Measurements from ENCODE around the gene UHRF1. TPM values are rescaled to one million over a fixed set of nuclear protein-coding genes. Genes with fewer than 3 reads are reported as not detected.

The UHRF1 gene
- total and polyA plus RNA-seq, 2 of the 13 experiments (the other 11 are each of a cell fraction or from before 2014, with no cell fraction given), result 6.8 to 78.4 TPM

DNA sequence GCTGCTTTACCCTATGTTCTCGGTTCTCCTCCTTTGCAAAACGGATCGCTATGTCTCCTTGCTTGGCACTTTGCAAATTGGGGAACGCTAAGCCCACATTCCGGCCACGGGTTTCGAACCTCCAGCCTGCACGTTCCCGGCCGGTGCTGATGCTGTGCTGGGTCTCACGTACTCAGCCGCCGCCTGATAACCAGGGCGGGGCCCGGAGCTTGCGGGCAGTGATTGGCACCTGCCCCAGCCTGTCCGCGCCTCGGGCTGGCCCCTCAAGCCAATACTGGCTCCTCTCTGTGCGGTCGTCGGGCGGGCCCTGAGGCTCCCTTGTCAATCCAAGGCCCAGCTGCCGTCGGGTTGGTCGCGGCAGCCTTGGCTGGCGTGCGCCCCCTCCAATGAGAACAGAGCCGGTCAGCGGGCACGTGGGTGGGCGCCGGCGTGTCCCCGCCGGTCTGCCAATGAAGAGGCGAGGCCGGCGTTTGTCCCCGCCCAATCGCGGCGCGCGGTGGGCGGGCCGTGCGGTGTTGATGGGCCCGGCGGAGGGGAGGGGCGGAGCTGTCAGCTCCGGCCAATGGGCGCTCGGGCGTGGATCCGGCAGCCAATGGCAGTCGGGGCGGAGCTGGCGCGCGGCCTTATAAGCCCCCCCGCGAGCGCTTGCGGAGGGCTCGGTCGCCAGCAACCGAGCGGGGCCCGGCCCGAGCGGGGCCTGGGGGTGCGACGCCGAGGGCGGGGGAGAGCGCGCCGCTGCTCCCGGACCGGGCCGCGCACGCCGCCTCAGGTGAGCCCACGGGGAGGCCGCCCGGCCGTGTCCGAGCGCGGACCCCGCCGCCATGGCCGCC lies 59.4 kb downstream of the UHRF1 start, which contains the start of gene KDM4B (continued):
- TF ChIP-seq, protein P1, sequence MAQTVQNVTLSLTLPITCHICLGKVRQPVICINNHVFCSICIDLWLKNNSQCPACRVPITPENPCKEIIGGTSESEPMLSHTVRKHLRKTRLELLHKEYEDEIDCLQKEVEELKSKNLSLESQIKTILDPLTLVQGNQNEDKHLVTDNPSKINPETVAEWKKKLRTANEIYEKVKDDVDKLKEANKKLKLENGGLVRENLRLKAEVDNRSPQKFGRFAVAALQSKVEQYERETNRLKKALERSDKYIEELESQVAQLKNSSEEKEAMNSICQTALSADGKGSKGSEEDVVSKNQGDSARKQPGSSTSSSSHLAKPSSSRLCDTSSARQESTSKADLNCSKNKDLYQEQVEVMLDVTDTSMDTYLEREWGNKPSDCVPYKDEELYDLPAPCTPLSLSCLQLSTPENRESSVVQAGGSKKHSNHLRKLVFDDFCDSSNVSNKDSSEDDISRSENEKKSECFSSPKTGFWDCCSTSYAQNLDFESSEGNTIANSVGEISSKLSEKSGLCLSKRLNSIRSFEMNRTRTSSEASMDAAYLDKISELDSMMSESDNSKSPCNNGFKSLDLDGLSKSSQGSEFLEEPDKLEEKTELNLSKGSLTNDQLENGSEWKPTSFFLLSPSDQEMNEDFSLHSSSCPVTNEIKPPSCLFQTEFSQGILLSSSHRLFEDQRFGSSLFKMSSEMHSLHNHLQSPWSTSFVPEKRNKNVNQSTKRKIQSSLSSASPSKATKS (CRISPR knock-in tag; IDR thresholded peaks at IDR 0.05), result no peak
- TF ChIP-seq ZNF451 (CRISPR knock-in tag; IDR thresholded peaks at IDR 0.05), result no peak
- peak; percentile 54; the same call in 1 of the 2 replicates for TF ChIP-seq AKAP8 (CRISPR knock-in tag; IDR thresholded peaks at IDR 0.05)
- TF ChIP-seq MTA3 (CRISPR knock-in tag; IDR thresholded peaks at IDR 0.05), result no peak
- peak; percentile 31; the same call in 1 of the 2 replicates for TF ChIP-seq YEATS4 (CRISPR knock-in tag; IDR thresholded peaks at IDR 0.05; ENCODE audit: borderline replicate concordance)
- no peak for TF ChIP-seq TAF15 (IDR thresholded peaks at IDR 0.05; ENCODE audit: low read depth, low read length, poor library complexity, severe bottlenecking)
- no peak for TF ChIP-seq MIER2 (CRISPR knock-in tag; IDR thresholded peaks at IDR 0.05)
- TF ChIP-seq SSRP1 (CRISPR knock-in tag; IDR thresholded peaks at IDR 0.05), result no peak
- TF ChIP-seq, protein P2, sequence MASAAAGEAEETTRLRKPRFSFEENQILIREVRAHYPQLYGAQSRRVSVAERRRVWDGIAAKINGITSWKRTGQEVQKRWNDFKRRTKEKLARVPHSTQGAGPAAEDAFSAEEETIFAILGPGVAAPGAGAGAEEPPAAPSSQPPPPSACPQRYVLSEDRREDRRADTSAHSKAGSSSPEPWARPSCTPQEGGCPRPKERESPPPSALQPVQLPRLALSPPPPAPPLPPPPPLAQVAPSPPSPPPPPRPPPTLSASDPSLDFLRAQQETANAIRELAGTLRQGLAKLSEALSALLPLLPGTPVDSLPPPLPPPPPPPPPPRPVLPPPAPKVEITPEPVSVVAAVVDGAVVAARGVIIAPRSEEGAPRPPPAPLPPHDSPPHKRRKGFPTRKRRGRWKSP (CRISPR knock-in tag; IDR thresholded peaks at IDR 0.05), result no peak
- no peak for TF ChIP-seq PCBP2 (optimal IDR thresholded peaks at IDR 0.05; ENCODE audit: low read depth, low read length, poor library complexity, severe bottlenecking)
- TF ChIP-seq ZBTB38 (CRISPR knock-in tag; IDR thresholded peaks at IDR 0.05), result peak; percentile 59; the same call in 1 of the 2 replicates
- no peak for TF ChIP-seq ZIK1 (CRISPR knock-in tag; IDR thresholded peaks at IDR 0.05; ENCODE audit: borderline replicate concordance, low read depth)
- no peak for TF ChIP-seq ISL2 (CRISPR knock-in tag; IDR thresholded peaks at IDR 0.05)
- peak; percentile 85 for TF ChIP-seq SAP130 (CRISPR knock-in tag; IDR thresholded peaks at IDR 0.05; ENCODE audit: low read depth)
- TF ChIP-seq SIX1 (CRISPR knock-in tag; IDR thresholded peaks at IDR 0.05; ENCODE audit: borderline replicate concordance), result no peak
- TF ChIP-seq, protein P3, sequence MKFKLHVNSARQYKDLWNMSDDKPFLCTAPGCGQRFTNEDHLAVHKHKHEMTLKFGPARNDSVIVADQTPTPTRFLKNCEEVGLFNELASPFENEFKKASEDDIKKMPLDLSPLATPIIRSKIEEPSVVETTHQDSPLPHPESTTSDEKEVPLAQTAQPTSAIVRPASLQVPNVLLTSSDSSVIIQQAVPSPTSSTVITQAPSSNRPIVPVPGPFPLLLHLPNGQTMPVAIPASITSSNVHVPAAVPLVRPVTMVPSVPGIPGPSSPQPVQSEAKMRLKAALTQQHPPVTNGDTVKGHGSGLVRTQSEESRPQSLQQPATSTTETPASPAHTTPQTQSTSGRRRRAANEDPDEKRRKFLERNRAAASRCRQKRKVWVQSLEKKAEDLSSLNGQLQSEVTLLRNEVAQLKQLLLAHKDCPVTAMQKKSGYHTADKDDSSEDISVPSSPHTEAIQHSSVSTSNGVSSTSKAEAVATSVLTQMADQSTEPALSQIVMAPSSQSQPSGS (CRISPR knock-in tag; IDR thresholded peaks at IDR 0.05), result no peak
- TF ChIP-seq CBFB (CRISPR knock-in tag; IDR thresholded peaks at IDR 0.05), result no peak; the same call in 1 of the 2 replicates
- no peak for TF ChIP-seq ZNF788 (CRISPR knock-in tag; IDR thresholded peaks at IDR 0.05; ENCODE audit: borderline replicate concordance)
- TF ChIP-seq NFE2 (CRISPR knock-in tag; IDR thresholded peaks at IDR 0.05), result no peak
- TF ChIP-seq SP2 (CRISPR knock-in tag; IDR thresholded peaks at IDR 0.05), result peak; percentile 100
- TF ChIP-seq, protein P4, sequence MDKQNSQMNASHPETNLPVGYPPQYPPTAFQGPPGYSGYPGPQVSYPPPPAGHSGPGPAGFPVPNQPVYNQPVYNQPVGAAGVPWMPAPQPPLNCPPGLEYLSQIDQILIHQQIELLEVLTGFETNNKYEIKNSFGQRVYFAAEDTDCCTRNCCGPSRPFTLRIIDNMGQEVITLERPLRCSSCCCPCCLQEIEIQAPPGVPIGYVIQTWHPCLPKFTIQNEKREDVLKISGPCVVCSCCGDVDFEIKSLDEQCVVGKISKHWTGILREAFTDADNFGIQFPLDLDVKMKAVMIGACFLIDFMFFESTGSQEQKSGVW (CRISPR knock-in tag; IDR thresholded peaks at IDR 0.05; ENCODE audit: borderline replicate concordance), result no peak
- no peak for TF ChIP-seq ZNF317 (CRISPR knock-in tag; IDR thresholded peaks at IDR 0.05)
- no peak for TF ChIP-seq ZNF556 (CRISPR knock-in tag; IDR thresholded peaks at IDR 0.05; ENCODE audit: borderline replicate concordance)
- TF ChIP-seq CBX1 (IDR thresholded peaks at IDR 0.05; ENCODE audit: low read depth), result peak; percentile 46
- no peak for TF ChIP-seq KLF12 (CRISPR knock-in tag; IDR thresholded peaks at IDR 0.05; ENCODE audit: borderline replicate concordance)
- no peak for TF ChIP-seq ZNF224 (CRISPR knock-in tag; IDR thresholded peaks at IDR 0.05)
- TF ChIP-seq ZNF839 (CRISPR knock-in tag; IDR thresholded peaks at IDR 0.05; ENCODE audit: borderline replicate concordance), result no peak
